ENCODE measurements around the gene USP3. TPM values are rescaled to one million over a fixed set of nuclear protein-coding genes. Genes with fewer than 3 reads are reported as not detected.

Gene USP3
- total RNA-seq, 1 donor from 2014 or later, result 57.3 TPM

GRCh38 chr15:63596676-63597037 is 92.3 kb downstream of the USP3 start:
- Mint-ChIP-seq H3K4me3 (peak overlapping the region; percentile 4), H3K27me3 (no peaks in the 10 kb centered on the region), H3K4me1 (ENCODE audit: unreplicated experiment) (peaks cover 28% of the 10 kb centered on the region), H3K36me3 (peaks cover 23% of the 10 kb centered on the region), H3K27ac (peak overlapping the region; percentile 34), H3K9me3 (no peaks in the 10 kb centered on the region)
- TF ChIP-seq CTCF (conservative IDR thresholded peaks at IDR 0.05), result no peak
- DNase-seq (ENCODE audit: extremely low spot score, unreplicated experiment), result no peak

- Mint-ChIP-seq H3K27me3 (no peaks in the 10 kb centered on the region), H3K27ac (peak within 1 kb of the TSS; percentile 76), H3K4me1 (ENCODE audit: unreplicated experiment) (peaks cover 28% of the 10 kb centered on the region), H3K36me3 (peaks cover 20% of the 10 kb centered on the region), H3K4me3 (peak within 1 kb of the TSS; percentile 28), H3K9me3 (no peaks in the 10 kb centered on the region)
- TF ChIP-seq CTCF (conservative IDR thresholded peaks at IDR 0.05), result no peak
- no peak for DNase-seq (ENCODE audit: extremely low spot score, unreplicated experiment)
These were observed 92.8 kb downstream of the USP3 start, which contains the start of gene FBXL22 for GRCh38 chr15:63597038-63597790. Gene FBXL22 (plus strand): TSS chr15:63597387. CDS start chr15:63597393, 6 bp downstream.

GRCh38 chr15:63597821-63598220 is 93.4 kb downstream of the USP3 start:
- no peak for TF ChIP-seq CTCF (conservative IDR thresholded peaks at IDR 0.05)
- H3K27ac Mint-ChIP-seq, result peak overlapping the region; percentile 48
- peaks cover 28% of the 10 kb centered on the region for H3K4me1 Mint-ChIP-seq (ENCODE audit: unreplicated experiment)
- H3K36me3 Mint-ChIP-seq, result peaks cover 18% of the 10 kb centered on the region
- no peak for DNase-seq (ENCODE audit: extremely low spot score, unreplicated experiment)
- H3K9me3 Mint-ChIP-seq, result no peaks in the 10 kb centered on the region
- H3K27me3 Mint-ChIP-seq, result no peaks in the 10 kb centered on the region
- H3K4me3 Mint-ChIP-seq, result peak overlapping the region; percentile 28

- Mint-ChIP-seq H3K4me1 (ENCODE audit: unreplicated experiment) (peaks cover 28% of the 10 kb centered on the region), H3K9me3 (no peaks in the 10 kb centered on the region), H3K27ac (peak overlapping the region; percentile 76), H3K36me3 (peaks cover 9% of the 10 kb centered on the region), H3K27me3 (no peaks in the 10 kb centered on the region), H3K4me3 (peak overlapping the region; percentile 80)
- TF ChIP-seq CTCF (conservative IDR thresholded peaks at IDR 0.05), result no peak
- no peak for DNase-seq (ENCODE audit: extremely low spot score, unreplicated experiment)
These were observed 94.3 kb downstream of the USP3 start for GRCh38 chr15:63598473-63599400.

- Mint-ChIP-seq H3K4me3 (peak overlapping the region; percentile 81), H3K36me3 (peaks cover 2% of the 10 kb centered on the region), H3K9me3 (no peaks in the 10 kb centered on the region), H3K4me1 (ENCODE audit: unreplicated experiment) (peaks cover 28% of the 10 kb centered on the region), H3K27ac (peak overlapping the region; percentile 75), H3K27me3 (no peaks in the 10 kb centered on the region)
- no peak for DNase-seq (ENCODE audit: extremely low spot score, unreplicated experiment)
- peak; percentile 36 for TF ChIP-seq CTCF (conservative IDR thresholded peaks at IDR 0.05)
These were observed 95.1 kb downstream of the USP3 start for GRCh38 chr15:63599401-63600000.
